Activated CD8-positive, alpha-beta T cell treated with anti-CD3 and anti-CD28 coated beads for 36 hours (primary cell): ENCODE data around the gene DRC3. TPM values are rescaled to one million over a fixed set of nuclear protein-coding genes. Genes with fewer than 3 reads are reported as not detected.

Experiments used
- ATAC-seq: fragments of 200-7000 bp; cut with Tn5 transposase; one replicate; pipeline ENCODE4 v1.10.0; 2021; ENCODE audit warnings: mild to moderate bottlenecking, moderate library complexity
- CTCF ChIA-PET: fragments of 350-600 bp; sonication (Branson Sonifier 250); formaldehyde crosslinking; loops from one replicate; lab custom pipeline; 2021; ENCODE audit warnings: antibody characterized with exemption; lab: Charles Lee
- POLR2A ChIA-PET: fragments of 350-600 bp; sonication (Branson Sonifier 250); formaldehyde crosslinking; loops from one replicate; lab custom pipeline; 2021; ENCODE audit warnings: antibody characterized with exemption; lab: Charles Lee
- DNase-seq: peaks from one replicate; pipeline ENCODE4 v3.0.0-alpha.2; 2020
- H3K27ac Mint-ChIP-seq: one replicate; pipeline ENCODE4 v1.8.0; 2021; ENCODE audit warnings: mild to moderate bottlenecking, mixed read lengths
- H3K27me3 Mint-ChIP-seq: one replicate; pipeline ENCODE4 v1.8.0; 2021; ENCODE audit warnings: mixed read lengths
- H3K36me3 Mint-ChIP-seq: one replicate; pipeline ENCODE4 v1.8.0; 2021; ENCODE audit warnings: low read depth, mixed read lengths
- H3K4me1 Mint-ChIP-seq: one replicate; pipeline ENCODE4 v1.8.0; 2021; ENCODE audit warnings: low read depth, mixed read lengths
- H3K4me3 Mint-ChIP-seq: one replicate; pipeline ENCODE4 v1.8.0; 2021; ENCODE audit warnings: mild to moderate bottlenecking, moderate library complexity, mixed read lengths
- H3K9me3 Mint-ChIP-seq: one replicate; pipeline ENCODE4 v1.8.0; 2021; ENCODE audit warnings: mixed read lengths
- intact Hi-C: fragments of 100-400 bp; cut with micrococcal nuclease; formaldehyde crosslinking; loops from one replicate; pipeline ENCODE4 v1.10.0; 2022
- total RNA-seq, 2 experiments: library from RNA; stranded (reverse); gene quantifications; one replicate each; pipeline ENCODE4 v1.2.3, GENCODE V29; 2021
- TF ChIP-seq, protein P1 (sequence below): fragments of 200-600 bp; IDR thresholded peaks from one replicate; pipeline ENCODE4 v1.8.0; 2022; ENCODE audit warnings: antibody characterized with exemption, mild to moderate bottlenecking

The DRC3 gene
- total RNA-seq, 2 experiments from 2014 or later: 0.25 TPM; not detected in 1

DNA sequence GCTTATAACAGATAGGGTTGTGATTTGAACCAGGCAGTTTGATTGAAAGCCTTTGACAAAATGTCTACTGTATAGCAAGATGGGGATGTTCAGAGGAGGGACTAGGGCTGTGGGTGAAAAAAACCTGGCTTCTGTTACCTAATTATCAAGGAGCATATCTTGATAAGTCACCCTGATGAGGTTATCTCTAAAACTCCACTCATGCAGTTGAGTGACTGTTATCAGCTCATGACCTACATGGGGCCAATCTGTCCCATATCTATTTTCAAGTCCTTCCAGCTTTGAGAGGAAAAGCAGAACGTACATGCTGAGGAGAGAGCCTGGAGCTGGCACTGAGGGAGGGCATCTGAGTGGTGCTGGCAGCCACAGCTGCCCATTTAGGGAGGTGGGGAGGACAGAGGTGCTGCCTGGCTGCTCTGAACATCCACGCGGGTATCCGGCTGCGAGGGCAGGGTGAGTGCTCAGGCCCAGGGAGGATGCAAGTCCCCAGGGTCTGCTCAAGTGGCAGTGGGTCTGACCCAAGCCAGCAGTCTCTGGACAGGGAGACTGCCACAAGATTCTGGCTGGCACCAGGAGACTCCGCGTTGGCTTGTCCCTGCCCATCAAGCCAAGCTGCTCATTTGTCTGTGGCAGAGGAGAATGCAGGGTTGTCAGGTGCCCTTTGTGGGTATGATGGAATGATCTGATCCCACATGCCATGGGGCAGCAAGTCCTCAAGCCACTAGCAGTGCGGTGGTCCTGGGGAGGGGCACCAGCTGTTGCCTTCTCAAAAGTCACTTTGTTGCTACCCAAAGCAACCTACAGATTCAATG is 37.2 kb downstream of the DRC3 start:
- DNase-seq (no peak), ATAC-seq (no peak)
- Mint-ChIP-seq H3K27ac (no peak overlapping the region), H3K4me3 (no peak overlapping the region), H3K9me3 (no peaks in the 10 kb centered on the region), H3K36me3 (peaks cover 4% of the 10 kb centered on the region), H3K4me1 (peaks cover 6% of the 10 kb centered on the region), H3K27me3 (no peaks in the 10 kb centered on the region)
- POLR2A ChIA-PET: no interaction called here
- CTCF ChIA-PET: interaction anchor here (1.9 to 2.7 kb wide), 2 partner anchors 24 kb away, joined by 4 to 9 read pairs; no protein-coding TSS in a partner anchor
- intact Hi-C loops: no loop called here
- TF ChIP-seq, protein P1, sequence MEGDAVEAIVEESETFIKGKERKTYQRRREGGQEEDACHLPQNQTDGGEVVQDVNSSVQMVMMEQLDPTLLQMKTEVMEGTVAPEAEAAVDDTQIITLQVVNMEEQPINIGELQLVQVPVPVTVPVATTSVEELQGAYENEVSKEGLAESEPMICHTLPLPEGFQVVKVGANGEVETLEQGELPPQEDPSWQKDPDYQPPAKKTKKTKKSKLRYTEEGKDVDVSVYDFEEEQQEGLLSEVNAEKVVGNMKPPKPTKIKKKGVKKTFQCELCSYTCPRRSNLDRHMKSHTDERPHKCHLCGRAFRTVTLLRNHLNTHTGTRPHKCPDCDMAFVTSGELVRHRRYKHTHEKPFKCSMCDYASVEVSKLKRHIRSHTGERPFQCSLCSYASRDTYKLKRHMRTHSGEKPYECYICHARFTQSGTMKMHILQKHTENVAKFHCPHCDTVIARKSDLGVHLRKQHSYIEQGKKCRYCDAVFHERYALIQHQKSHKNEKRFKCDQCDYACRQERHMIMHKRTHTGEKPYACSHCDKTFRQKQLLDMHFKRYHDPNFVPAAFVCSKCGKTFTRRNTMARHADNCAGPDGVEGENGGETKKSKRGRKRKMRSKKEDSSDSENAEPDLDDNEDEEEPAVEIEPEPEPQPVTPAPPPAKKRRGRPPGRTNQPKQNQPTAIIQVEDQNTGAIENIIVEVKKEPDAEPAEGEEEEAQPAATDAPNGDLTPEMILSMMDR: no peak

DNA sequence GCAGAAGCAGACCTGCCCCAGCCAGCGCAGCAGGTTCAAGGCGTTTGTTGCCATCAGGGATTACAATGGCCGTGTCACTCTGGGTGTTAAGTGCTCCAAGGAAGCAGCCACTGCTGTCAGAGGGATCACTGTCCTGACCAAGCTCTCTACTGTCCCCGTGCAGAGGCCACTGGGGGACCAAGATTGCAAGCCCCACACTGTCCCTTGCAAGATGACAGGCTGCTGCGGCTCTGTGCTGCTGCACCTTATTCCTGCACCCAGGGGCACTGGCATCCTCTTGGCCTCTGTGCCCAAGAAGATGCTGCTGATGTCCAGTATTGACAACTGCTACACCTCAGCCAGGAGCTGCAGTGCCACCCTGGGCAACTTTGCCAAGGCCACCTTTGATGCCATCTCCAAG is 38.6 kb downstream of the DRC3 start:
- DNase-seq: no peak
- Mint-ChIP-seq H3K4me3 (no peak overlapping the region), H3K36me3 (peaks cover 5% of the 10 kb centered on the region), H3K27ac (no peak overlapping the region), H3K27me3 (no peaks in the 10 kb centered on the region), H3K9me3 (no peaks in the 10 kb centered on the region), H3K4me1 (peaks cover 6% of the 10 kb centered on the region)
- ATAC-seq: no peak
- ChIA-PET CTCF (no interaction called here), POLR2A (no interaction called here)
- intact Hi-C loops: no loop called here
- TF ChIP-seq, protein P1: no peak

DNA sequence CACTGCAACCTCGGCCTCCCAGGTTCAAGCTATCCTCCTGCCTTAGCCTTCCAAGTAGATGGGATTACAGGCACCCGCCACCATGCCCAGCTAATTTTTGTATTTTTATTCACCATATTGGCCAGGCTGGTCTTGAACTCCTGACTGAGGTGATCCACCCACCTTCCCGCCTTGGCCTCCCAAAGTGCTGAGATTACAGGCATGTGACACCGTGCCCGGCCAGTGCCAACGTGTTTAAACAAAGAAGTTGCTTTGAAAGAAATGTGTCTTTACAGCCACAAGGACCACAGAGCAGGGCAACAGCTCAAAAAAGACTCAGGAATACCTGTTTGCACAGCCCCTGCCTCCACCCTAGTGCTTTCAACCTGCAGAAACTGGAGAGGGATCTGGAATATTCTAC is 41.3 kb downstream of the DRC3 start:
- H3K27ac Mint-ChIP-seq: no peak overlapping the region
- ChIA-PET POLR2A (interaction anchor here (1.0 to 1.4 kb wide), 2 partner anchors 15 to 19 kb away, joined by 3 to 4 read pairs; no protein-coding TSS in a partner anchor), CTCF (no interaction called here)
- TF ChIP-seq, protein P1: no peak
- peaks cover 7% of the 10 kb centered on the region for H3K36me3 Mint-ChIP-seq
- no peak for ATAC-seq
- H3K4me3 Mint-ChIP-seq: no peak overlapping the region
- no peaks in the 10 kb centered on the region for H3K9me3 Mint-ChIP-seq
- peaks cover 6% of the 10 kb centered on the region for H3K4me1 Mint-ChIP-seq
- DNase-seq: no peak
- intact Hi-C loops: no loop called here
- no peaks in the 10 kb centered on the region for H3K27me3 Mint-ChIP-seq

DNA sequence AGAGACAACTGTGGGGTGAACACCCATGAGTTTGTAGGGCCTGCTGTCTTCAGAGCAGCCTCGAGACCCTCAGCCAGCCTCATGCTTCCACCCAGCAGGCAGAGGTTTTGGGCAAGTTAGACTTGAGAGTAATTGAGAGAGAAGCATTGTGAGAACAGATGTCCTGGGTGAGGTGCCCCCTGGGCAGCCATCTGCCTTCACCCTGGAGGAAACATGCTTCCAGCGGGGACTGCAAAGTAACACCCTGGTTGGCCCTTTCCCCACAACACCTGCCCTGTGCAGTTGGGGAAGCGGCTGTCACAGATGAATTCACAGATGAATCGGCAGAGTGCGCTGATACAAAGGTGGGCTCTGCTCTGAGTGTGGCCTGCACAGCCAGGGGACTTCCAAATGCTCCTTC is 42.9 kb downstream of the DRC3 start:
- no peaks in the 10 kb centered on the region for H3K9me3 Mint-ChIP-seq
- H3K36me3 Mint-ChIP-seq: peaks cover 5% of the 10 kb centered on the region
- peaks cover 6% of the 10 kb centered on the region for H3K4me1 Mint-ChIP-seq
- ATAC-seq (no peak), DNase-seq (no peak)
- no peaks in the 10 kb centered on the region for H3K27me3 Mint-ChIP-seq
- H3K4me3 Mint-ChIP-seq: no peak overlapping the region
- intact Hi-C loops: no loop called here
- ChIA-PET POLR2A (no interaction called here), CTCF (interaction anchor here (1.0 to 2.0 kb wide), 3 partner anchors 10 to 18 kb away, joined by 3 to 5 read pairs (median 3); no protein-coding TSS in a partner anchor)
- TF ChIP-seq, protein P1: no peak
- H3K27ac Mint-ChIP-seq: no peak overlapping the region

DNA sequence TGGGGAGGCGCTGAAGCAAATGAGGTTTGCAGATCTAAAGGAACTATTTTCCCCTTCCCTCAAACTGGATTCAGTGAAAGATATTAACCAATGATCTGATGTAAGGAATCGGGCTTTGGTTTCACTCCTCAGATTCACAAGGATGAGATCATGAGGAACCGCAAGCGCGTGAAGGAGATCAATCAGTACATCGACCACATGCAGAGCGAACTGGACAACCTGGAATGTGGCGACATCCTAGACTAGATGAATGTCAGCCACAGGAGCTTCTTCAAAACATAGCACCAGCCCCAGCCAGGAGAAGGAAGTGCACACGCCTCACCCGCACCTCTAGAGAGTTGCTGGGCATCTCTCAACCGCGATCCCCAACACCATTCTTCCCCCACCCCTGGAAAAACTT is 43.8 kb downstream of the DRC3 start:
- H3K27me3 Mint-ChIP-seq: no peaks in the 10 kb centered on the region
- H3K27ac Mint-ChIP-seq: no peak overlapping the region
- H3K4me1 Mint-ChIP-seq: peaks cover 6% of the 10 kb centered on the region
- intact Hi-C loops: no loop called here
- DNase-seq (no peak), ATAC-seq (no peak)
- H3K36me3 Mint-ChIP-seq: peaks cover 5% of the 10 kb centered on the region
- CTCF ChIA-PET: interaction anchor here (1.0 to 2.0 kb wide), 3 partner anchors 9 to 17 kb away, joined by 3 to 5 read pairs (median 3); no protein-coding TSS in a partner anchor
- no peaks in the 10 kb centered on the region for H3K9me3 Mint-ChIP-seq
- no peak overlapping the region for H3K4me3 Mint-ChIP-seq
- TF ChIP-seq, protein P1: no peak
- POLR2A ChIA-PET: interaction anchor here (0.6 to 1.7 kb wide), 3 partner anchors 10 to 206 kb away, joined by 3 to 4 read pairs (median 4); no protein-coding TSS in a partner anchor
